Measurements from ENCODE around the gene SHISAL1.
A peak's percentile ranks its signal among the peaks of the same experiment; 100 is the strongest.

The SHISAL1 gene

DNA sequence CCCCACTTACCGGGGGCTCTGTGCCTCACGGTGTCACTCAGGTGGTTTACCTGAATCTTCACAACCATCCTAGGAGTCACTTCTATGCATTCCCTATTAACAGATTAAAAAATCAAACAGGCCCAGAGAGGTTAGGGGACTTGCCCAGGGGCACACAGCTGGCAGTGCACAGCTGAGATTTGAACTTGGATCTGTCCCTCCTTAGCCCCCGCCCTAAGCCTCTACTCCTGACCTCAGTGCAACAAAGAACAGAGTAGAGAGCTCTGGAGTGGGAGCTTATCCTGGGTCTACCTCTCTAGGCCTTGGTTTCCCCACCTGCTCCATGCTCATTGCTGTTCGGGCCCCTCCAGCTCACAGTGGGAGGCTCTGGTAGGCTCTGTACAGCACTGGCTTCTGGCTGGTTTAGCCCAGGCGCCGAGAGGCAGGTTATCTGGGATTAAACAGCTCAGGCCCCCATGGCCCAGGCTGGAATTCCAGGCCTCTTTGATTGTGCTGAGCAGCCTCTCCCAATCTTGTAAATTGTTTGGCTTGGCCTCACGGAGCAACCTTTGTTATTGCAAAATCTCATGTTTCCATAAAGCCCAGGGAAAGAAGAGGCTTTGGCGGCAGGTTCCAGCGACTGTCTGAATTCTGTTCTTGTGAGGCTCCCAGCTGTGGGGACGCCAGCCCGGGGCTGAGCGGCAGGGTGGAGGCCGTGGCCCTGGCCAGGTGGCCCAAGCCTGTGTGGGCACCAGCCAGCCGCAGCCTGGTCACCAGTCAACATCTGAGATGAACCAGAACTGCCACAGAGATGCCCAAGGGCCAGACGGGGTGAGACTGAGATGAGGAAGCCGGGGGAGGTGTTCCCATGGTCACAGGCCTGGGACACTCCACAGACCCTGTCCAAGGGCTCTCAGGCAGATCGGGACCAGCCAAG, 28.9 kb upstream of the SHISAL1 start:
- no peak for DNase-seq

DNA sequence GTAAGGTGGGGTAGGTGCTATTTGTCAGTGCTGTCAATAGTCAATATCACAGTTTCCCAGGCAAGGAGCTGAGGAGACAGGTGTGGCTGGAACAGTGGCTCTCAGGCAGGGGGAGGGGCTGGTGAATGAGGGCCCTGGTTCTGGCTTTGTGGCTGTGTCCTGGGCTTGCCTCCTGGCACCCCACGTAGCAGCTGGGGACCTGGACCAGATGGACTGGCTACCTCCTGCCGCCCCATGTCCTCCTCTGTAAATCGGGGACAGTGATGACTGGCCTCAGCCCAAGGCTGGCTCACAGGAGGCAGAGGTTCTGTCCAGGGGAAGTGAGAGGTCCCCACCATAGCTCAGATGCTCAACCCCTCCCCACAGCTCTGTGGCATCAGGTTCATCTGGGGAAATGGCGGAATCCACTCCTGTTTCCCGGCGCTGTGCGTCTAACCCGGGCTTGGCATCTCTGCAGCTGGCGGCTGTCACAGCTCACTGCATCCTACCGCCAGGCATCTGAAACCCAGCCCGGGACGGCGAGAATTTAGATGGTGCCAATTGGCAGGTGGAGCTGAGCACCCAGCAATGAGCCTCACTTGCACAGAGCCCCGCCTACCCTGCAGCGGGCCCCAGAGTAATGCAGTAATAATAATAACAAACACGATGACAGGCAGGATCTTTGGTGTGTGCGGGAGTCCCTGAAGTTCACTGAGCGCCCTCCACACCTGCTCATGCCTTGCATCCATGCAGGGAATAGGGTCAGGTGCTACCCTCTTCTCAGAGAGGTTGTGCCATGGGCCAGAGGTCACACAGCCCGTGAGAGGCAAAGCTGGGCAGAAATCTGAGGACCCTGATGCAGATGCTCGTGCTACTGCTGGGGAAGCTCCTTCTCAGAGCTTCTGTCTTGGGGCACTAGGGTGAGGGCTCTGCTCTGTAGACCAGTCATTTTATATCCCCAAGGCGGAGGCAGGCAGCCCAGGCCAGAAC, 27.8 kb upstream of the SHISAL1 start:
- no peak for DNase-seq

DNA sequence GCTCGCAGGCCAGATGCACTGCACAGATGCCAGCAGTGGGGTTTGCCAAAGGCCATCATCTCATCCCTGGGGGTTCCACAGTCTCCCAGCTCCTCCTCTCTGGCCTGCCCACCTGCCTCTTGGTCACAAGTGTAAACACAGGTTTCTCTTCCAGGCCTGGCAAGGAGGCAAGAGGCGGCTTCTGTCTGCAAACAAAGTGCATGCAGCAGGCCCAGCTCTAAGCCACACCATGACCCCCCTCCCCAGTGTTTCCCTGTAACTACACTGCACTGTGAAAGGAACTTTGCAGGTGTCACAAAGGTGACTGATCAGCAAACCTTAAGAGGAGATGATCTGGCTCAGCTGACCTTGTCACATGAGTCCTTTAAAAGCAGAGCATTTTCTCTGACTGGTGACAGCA, 26.2 kb upstream of the SHISAL1 start:
- DNase-seq: no peak

DNA sequence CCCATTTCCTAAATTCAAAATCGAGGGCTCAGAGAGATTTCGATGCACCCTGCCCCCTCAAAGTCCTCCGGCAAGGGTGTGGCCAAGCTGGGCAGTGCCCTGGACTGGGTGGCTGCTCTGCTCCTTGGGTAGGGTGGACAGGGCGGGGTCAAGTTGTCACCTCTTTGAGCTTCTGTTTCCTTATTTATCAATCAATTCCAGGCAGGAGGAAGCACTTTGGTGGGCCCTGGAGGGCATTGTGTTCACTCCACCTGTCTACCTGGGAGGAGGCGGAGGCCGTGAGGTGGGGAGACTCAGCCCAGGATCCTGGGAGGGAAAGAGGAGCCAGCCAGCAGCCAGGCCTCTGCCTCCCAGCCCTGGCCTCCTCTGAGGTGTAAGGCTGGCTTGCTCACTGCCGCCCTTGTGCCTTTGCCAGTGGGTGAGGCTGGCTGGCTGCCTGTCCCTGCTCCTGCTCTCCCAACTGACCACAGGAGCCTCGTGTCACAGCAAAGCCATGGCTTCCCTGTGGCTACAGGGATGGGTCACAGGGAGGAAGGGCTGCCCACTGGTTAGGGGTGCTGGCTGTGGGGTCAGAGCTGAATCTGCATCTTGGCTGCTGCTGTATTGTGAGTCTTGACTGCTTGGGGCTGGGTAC, 25.5 kb upstream of the SHISAL1 start:
- DNase-seq: no peak

DNA sequence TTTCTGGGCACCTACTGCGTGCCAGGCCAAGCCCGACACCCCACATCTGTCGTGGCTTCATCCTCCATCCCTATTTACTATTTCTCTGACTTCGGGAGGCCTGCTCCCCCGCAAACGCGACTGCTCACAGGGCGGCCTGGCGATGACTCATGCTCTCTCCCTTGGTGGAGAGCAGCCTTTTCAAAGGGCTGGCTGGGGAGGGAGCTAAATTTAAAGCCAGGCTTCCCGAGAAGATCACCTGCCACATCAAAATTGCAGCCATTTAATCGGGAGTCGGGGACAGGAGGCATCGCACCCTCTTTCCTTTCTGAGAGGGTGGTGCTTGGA, 24.9 kb upstream of the SHISAL1 start:
- no peak for DNase-seq

DNA sequence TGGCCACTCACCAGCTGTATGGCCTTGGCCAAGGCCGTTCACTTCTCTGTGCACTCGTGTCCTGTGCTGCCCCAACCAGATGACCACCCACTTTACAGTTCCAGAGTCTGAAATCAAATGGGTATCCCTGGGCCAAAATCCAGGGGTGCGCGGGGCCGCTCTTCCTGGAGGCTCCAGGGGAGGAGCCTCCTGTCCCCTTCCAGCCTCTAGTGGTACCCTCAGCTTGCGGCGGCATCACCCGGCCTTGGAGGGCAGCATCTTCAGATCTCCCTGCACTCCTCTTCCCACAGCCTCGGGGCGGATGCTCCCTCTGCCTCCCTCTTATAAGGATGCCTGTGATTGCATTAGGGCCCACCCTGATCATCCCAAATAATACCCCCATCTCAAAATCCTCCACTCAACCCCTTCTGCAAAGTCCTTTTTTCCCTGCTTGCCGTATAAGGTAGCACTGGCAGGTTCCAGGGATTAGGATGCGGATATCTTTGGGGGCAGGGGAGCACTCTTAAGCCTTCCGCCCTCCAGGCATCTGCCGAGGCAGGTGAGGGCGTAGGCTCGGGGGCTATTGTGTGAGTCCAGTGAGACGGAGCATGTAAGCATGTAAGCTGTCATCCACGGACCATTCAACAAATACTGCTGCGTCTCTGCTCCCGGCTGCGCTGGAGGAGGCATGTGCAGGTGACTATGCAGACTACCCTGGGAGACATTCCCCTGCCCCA, 24.4 kb upstream of the SHISAL1 start:
- no peak for DNase-seq

DNA sequence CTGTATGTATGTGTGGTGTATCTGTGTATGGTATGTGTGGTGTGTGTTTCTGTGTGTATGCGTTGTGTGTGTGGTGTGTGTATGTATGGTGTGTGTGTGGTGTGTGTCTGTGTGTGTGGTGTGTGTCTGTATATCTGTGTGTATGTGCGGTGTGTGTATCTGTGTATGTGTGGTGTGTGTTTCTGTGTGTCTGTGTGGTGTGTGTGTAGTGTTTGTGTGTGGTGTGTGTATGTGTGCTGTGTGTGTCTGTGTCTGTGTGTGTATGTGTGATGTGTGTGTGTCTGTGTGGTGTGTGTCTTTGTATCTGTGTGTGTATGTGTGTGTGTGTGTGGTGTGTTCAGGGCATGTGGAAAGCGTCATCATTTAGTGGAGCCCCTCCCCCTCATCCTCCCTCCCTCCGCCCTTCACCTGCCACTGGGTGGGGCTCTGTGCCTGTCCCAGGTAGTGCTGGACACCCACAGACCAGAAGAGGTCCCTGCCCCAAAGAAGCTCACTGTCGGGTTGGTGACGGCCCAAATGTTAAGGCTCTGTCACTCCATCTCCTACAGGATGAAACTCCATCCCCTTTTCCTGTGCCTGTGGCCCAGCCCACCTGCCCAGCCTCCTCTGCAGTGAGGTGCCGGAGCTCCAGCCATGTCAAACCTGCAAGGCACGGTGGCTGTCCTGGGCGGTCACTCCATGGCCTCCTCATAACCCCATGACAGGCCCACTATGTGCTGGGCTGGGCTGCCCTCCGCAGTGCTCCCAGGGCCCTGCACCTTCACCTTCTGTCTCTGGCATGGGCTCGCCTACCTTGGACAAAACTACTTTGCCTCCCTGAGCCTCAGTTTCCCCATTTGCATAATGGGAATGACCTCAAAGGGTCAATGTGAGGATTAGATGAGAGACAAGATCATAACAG, 23.4 kb upstream of the SHISAL1 start:
- no peak for DNase-seq

DNA sequence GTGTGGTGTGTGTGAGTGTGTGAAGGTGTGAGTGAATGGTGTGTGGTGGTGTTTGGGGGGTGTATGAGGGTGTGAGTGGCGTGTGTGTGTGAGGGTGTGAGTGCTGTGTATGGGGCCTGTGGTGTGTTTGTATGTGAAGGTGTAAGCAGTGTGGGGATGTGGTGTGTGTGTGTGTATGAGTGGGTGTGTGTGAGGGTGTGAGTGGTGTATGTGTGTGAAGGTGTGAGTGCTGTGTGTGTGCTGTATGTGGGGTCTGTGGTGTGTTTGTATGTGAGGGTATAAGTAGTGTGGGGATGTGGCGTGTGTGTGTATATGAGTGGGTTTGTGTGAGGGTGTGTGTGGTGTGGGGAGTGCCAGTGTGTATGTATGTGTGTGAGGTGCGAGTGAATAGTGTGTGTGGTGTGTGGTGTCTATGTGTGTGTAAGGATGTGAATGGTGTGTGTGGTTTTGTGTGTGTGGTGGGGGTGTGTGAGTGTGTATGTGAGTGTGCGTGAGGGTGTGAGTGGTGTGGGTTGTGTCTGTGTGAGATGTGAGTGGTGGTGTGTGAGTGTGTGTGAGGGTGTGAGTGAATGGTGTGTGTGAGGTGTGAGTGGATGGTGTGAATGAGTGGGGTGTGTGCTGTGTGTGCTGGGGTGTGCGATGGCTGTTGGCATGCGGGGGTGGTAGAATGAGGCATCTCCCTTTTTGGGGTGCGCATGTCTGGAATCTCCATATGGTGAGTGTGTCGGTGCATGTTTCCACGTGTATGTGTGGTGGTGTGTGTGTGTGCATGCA, 22.5 kb upstream of the SHISAL1 start:
- no peak for DNase-seq

DNA sequence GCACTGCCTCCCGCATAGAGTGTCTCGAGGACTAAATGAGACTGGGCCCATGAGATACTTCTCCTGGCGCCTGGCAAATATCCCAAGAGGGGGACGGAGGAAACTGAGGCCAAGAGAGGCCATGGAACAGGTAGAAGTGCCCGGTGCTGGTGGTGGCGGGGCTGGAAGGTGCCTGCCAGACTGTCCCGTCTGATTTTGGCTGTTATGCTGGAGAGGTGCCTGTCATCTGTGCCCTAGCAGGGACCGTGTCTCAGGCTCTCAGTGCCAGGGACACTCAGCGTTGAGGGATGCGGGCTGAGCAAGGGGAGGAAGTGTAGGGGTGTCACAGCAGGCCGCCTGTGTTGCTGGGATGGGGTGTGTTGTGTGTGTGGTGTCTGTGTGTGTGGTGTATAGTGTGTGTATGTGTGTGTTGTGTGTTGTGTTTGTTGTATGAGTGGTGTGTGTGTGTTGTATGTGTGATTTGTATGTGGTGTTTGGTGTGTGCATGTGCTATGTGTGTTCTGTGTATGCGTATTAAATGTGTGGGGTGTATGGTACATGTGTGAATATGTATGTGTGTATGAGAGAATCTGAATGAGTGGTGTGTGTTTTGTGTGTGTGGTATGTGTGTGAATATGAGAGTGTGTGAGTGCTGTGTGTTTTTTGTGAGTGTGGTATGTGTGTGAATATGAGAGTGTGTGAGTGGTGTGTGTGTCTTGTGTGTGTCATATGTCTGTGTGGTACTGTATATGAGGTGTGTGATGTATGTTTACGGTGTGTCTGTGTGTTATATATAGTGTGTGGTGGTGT, 21.3 kb upstream of the SHISAL1 start:
- no peak for DNase-seq

DNA sequence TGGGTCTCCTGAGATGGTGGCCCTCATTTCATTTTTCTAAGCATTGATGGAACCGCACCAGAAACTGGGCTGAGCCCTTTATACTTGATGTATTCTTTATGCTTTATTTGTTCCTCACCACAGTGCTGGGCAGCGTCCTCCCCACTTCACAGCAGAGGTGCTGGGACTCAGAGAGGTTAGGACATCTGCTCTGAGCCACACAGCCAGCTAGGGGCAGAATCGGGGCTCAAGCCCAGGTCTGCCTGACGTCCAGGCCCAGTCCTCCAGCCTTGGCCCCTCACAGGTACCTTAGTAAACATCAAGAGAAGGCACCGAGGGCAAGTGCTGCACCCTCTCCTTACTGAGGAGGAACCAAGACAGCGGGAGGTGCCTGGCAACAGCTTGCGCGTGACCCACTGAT, 20.2 kb upstream of the SHISAL1 start:
- no peak for DNase-seq

DNA sequence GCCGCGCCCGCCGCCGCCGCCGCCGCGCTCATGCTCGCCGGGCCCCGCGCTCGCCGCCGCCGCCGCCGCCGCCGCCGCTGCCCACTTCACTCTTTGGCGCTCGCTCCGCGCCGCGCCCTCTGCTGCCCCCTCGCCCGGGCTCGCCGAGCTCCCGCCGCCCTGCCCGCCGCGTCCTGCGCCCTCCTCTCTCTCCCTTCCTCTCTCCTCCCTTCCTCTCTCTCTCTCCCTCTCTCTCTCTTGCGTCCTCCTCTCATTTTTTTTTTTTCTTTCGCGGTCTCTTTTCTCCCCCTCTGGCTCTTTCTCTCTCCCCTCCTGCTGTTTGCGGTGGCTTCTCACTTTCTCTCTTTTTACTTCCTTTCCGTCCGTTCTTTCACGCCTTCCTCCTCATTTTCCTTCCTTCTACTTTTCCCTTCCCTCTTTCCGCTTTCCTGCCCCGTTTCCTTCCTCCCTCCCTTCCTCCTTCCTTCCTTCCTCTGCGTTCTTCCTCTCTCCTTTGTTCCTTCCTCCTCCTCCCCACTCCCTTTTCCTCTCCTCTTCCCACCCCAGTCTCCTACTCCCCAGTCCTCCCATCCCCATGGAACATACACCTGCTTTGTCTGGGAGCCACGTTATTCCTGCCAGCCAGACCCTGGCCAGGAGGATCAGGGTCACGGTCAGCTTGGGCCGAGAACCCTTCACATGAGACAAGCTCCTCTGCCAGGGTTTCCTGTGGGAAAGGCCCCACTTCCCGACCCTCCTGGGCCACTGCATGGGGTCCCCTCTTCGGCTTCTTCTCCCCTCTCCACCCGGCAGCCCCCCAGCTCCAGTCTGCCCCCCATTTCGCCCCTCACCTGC, 19.3 kb upstream of the SHISAL1 start:
- no peak for DNase-seq

DNA sequence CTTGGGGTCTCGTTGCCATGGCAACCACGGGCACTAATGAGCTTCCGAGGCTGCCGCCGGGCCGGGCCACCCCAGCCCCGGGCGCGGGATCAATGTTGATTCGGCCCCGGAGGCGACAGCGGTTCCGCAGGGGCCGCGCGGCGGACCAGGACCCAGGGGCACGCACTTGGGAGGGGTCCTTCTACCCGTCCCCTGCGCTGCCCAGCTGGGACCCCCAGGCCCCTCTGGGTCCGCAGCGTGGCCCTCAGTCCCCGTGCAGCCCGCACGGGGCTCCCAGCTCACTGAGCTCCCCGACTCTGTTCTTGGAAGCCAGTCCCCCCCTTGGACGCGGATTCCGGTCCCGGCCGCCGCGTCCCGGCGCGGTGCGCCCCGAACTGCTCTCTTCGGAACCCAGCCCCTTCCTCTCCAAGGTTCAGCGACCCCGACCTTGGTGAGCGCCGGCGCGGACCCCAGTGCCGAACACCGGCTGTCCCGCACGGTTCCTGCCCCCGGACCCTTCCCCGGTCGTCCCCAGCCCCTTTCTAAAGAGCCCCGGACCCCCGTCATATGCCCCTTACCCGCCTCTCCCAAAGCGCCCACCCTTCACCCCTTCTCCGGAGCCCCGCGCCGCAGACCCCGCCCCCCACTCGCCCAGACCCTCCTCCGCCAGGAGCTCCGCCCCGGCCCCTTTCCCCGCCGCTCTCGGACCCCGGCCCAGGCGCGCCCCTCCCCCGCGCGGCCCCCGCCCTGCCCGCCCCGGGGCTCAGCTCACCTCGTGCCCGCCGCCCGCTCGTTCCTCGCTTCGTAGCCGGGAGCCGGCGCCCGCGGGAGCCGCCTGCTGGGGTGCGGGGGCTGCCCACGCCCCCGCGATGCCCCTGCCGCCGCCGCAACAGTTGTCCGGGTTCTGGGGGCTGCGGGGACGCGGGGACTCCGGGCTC, 18.3 kb upstream of the SHISAL1 start:
- no peak for DNase-seq

DNA sequence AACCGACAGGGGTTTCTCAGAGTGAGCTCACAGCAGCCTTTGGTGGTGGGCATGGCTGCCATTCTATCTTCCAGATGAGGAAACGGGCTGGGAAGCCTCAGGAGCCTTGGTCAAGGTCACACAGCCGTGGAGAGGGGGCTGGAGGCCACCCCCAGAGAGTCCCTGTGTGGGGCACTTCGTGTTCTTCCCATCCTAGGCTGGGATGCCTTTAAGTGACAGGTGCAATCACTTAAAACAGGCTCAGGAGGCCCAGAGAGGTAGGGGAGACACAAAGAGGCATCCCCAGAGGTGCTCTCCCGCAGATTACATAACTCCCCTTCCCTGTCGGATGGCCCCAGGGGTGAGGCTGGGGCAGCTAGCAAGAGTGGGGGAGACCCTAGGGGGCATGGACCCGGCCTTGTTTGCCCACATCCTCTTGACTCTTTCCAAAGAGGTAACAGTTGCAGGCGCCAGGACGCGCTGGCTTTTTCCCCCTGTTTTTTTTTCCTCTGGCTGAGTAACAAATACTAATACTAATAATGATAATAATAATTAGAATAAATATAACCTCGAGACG, 17.5 kb upstream of the SHISAL1 start:
- no peak for DNase-seq

DNA sequence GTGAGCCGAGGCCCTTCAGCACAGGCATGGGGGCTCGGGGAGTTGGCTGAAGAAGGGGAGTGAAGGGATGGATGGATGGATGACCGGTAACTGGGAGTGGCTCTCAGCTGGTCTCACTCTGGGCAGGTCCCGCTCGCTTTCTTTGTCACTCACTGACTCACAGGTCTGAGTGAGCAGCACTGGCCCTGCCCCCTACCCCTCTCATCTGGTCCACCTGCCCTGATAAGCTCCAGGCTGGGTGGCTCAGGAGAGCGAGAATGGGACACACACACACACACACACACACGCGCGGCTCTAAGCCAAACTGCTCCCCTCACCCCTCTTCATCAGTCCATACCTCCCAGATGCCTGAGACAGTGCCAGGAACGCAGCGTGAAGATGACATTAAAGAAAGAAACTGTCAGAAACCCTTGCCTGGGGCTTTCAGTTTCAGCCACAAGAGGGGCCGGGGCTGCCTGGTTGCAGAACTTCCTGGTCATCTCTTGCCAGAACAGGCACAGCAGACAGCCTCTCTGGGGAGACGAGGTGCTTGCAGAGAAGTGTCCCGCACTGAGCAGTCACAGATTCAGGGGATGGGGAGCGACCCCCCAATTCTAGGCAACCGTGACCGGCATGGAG, 16.5 kb upstream of the SHISAL1 start:
- peak in 1 of 2 donors; percentile 7 for DNase-seq

DNA sequence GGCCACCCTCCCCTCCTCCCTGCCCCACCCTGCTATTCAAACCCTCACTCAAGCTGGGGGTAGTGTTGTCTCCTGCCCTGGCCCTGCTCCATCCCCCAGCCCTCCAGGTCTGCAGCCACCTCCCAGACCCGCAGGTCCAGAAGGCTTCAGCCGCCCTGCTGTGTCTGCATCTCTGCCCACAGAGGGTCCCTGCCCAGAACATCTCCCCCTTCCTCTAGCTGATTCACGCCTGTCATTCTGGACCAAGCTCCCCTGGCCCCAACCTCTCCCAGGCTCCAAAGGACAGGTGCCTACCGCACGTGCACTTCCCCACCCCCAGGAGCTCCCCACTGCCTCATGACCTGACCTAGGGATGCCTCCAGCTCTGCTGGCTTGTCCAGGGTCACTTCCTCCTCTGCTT, 16.0 kb upstream of the SHISAL1 start:
- no peak for DNase-seq

DNA sequence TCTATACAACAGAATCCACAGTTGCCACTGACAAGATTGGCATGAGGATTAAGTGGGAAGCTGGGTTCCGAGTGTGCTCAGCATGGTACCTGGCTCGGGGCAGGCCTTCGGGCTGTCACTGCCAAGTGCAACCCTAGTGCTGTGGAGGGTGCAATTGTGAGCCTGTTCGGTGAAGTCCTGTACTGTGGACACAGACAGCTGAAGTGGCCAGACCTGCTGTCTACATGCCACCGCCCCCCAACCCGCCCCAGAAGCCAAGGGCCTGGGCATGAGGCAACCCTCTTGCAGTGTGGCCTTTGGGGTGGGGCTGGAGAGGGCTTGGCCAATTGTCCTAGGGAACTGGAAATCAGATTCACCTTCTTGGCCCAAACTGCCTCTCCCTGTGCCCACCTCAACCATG, 15.6 kb upstream of the SHISAL1 start:
- no peak for DNase-seq

DNA sequence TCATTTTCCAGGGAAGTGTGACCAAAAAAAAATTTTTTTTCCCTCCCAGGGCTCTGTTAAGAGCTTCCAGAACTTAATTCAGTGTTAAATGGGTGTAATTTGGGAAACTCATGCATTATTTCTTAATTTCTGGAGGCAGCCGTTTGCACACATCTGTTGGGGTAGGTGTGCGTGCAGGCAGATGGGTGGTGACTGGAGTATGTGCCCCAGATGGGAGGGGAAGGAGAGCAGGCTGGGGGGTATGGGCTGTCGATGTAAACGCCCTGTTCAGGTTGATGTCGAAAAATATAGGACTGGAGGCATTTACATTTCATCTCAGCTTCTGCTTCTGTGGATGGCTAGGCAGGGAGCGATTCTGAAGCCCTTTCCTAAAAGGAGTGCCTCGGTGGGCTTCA, 13.7 kb upstream of the SHISAL1 start:
- DNase-seq: no peak
